K562 (cell line): ENCODE measurements around the gene KRTAP4-5. TPM values are rescaled to one million over a fixed set of nuclear protein-coding genes. Genes with fewer than 3 reads are reported as not detected.
A peak's percentile ranks its signal among the peaks of the same experiment; 100 is the strongest.

Experiments used
- ATAC-seq: fragments of 200-7000 bp; cut with Tn5 transposase; 3 replicates; pipeline ENCODE4 v1.9.1; 2020; ENCODE audit warnings: moderate library complexity
- BruUV-seq: library from RNA; stranded (reverse); fragments of 400-500 nt; replicated peaks from 2 replicates; lab custom pipeline; 2021; lab: Mats Ljungman, UMichigan
- CTCF ChIA-PET: fragments of 300-600 bp; formaldehyde crosslinking; extraction: SDS; loops from one replicate; lab custom pipeline; 2021; ENCODE audit warnings: low intra/inter-chr PET ratio; lab: Yijun Ruan, JAX
- POLR2A ChIA-PET: fragments of 300-600, 350-650 bp; sonication (Branson Sonifier 250); formaldehyde crosslinking; extraction: SDS; loops from one replicate; lab custom pipeline; 2021; ENCODE audit warnings: antibody characterized with exemption, inconsistent platforms; lab: Yijun Ruan, JAX
- DNase-seq, 4 experiments: peaks; one replicate each; pipeline versions ENCODE4 v3.0.0 to v3.0.0-alpha.2; 2011 to 2018; ENCODE audit warnings: low spot score in 3 of 4, mixed read lengths in 3 of 4; ENCODE audit errors: extremely low read depth in 1 of 4
- FAIRE-seq: peaks from 2 replicates; lab custom pipeline; 2011; peaks lifted over from hg19 to GRCh38; lab: Jason Lieb, UNC
- H2AFZ ChIP-seq: 2 replicates; pipeline ENCODE4 v1.6.0; 2011; ENCODE audit warnings: low read depth, low read length, control low read depth, inconsistent platforms
- H3K27ac ChIP-seq: fragments of 200-600 bp; 3 replicates; pipeline ENCODE4 v1.8.0; 2011; ENCODE audit warnings: low read depth, mild to moderate bottlenecking, control low read depth, inconsistent platforms, low read length, moderate library complexity, mixed read lengths; ENCODE audit errors: extremely low read depth
- H3K27me3 ChIP-seq, 2 experiments: fragments of 300-600 bp in 1 of 2; 2 replicates in 1 of 2; 3 replicates in 1 of 2; pipeline versions ENCODE4 v1.6.0 to v1.8.0; 2011; ENCODE audit warnings: inconsistent platforms in 2 of 2, low read length in 2 of 2, mild to moderate bottlenecking in 1 of 2, mixed read lengths in 1 of 2, moderate library complexity in 1 of 2; ENCODE audit not compliant: control insufficient read depth in 2 of 2, insufficient read depth in 2 of 2
- H3K36me3 ChIP-seq: fragments of 300-600 bp; 3 replicates; pipeline ENCODE4 v1.8.0; 2011; ENCODE audit warnings: mild to moderate bottlenecking, low read length, inconsistent platforms; ENCODE audit not compliant: control insufficient read depth, insufficient read depth
- H3K4me1 ChIP-seq, 2 experiments: fragments of 200-600 bp in 1 of 2; replicated peaks in 1 of 2; 2 replicates in 1 of 2; 3 replicates in 1 of 2; pipeline versions ENCODE4 v1.5.1 to v1.8.0; 2011; ENCODE audit warnings: inconsistent platforms in 2 of 2, low read length in 2 of 2, mild to moderate bottlenecking in 1 of 2, mixed read lengths in 1 of 2, moderate library complexity in 1 of 2; ENCODE audit not compliant: control insufficient read depth in 2 of 2, insufficient read depth in 2 of 2
- H3K4me2 ChIP-seq: 2 replicates; pipeline ENCODE4 v1.6.1; 2011; ENCODE audit warnings: low read length, control low read depth, inconsistent platforms, mixed read lengths; ENCODE audit not compliant: insufficient read depth
- H3K4me3 ChIP-seq: fragments of 200-600 bp; sonication (generic), shearing (Covaris generic); 2 replicates; pipeline ENCODE4 v1.5.1; 2016; ENCODE audit warnings: control low read depth, inconsistent platforms
- H3K79me2 ChIP-seq: fragments of 200-600 bp; 3 replicates; pipeline ENCODE4 v1.8.0; 2011; ENCODE audit warnings: low read length, inconsistent platforms; ENCODE audit not compliant: control insufficient read depth, insufficient read depth
- H3K9ac ChIP-seq, 2 experiments: 2 replicates each; pipeline versions ENCODE4 v1.6.0 to v1.6.1; 2011; ENCODE audit warnings: low read depth in 2 of 2, low read length in 2 of 2, control low read depth in 1 of 2, inconsistent platforms in 1 of 2, mild to moderate bottlenecking in 1 of 2, mixed read lengths in 1 of 2; ENCODE audit not compliant: insufficient read depth in 1 of 2
- H3K9me1 ChIP-seq: one replicate; pipeline ENCODE4 v1.6.0; 2011; ENCODE audit warnings: inconsistent platforms, mild to moderate bottlenecking, low read length, moderate library complexity; ENCODE audit not compliant: control insufficient read depth, insufficient read depth
- H3K9me3 ChIP-seq: replicated peaks from 2 replicates; pipeline ENCODE4 v1.5.1; 2011; ENCODE audit warnings: low read depth, low read length, inconsistent platforms; ENCODE audit not compliant: control insufficient read depth, insufficient read depth
- H4K20me1 ChIP-seq: replicated peaks from 2 replicates; pipeline ENCODE4 v1.6.1; 2011; ENCODE audit warnings: low read length, inconsistent platforms, mixed read lengths; ENCODE audit not compliant: control insufficient read depth, insufficient read depth
- DACH1 ChIP-seq: fragments of 450-650 bp; IDR thresholded peaks from 2 replicates; pipeline ENCODE4 v1.6.1; 2018; ENCODE audit not compliant: partially characterized antibody
- GTF2E2 ChIP-seq: fragments of 200-800 bp; sonication (Bioruptor generic); IDR thresholded peaks from 2 replicates; pipeline ENCODE4 v1.6.1; 2016; ENCODE audit warnings: missing genetic modification characterization, missing compliant biosample characterization
- HDAC8 ChIP-seq: fragments of 450-650 bp; IDR thresholded peaks from 2 replicates; pipeline ENCODE4 v1.6.1; 2016; ENCODE audit warnings: mild to moderate bottlenecking, missing genetic modification characterization, moderate library complexity, missing compliant biosample characterization
- KDM1A ChIP-seq, 2 experiments: fragments of 450-650 bp; IDR thresholded peaks; 2 replicates each; pipeline ENCODE4 v1.6.1; 2016; ENCODE audit warnings: mild to moderate bottlenecking in 2 of 2
- NFATC3 ChIP-seq: fragments of 450-650 bp; IDR thresholded peaks from 2 replicates; pipeline ENCODE4 v1.6.1; 2017; ENCODE audit warnings: mild to moderate bottlenecking
- ZC3H8 ChIP-seq: fragments of 450-650 bp; IDR thresholded peaks from 2 replicates; pipeline ENCODE4 v1.6.1; 2017
- ZNF224 ChIP-seq: sonication (generic); formaldehyde crosslinking; IDR thresholded peaks from 2 replicates; pipeline ENCODE4 v1.8.0; 2022; ENCODE audit warnings: mild to moderate bottlenecking, missing genetic modification reagents
- ZNF584 ChIP-seq: fragments of 200-800 bp; sonication (Bioruptor generic); IDR thresholded peaks from 2 replicates; pipeline ENCODE4 v1.6.1; 2016; ENCODE audit warnings: low read depth, mild to moderate bottlenecking, missing genetic modification characterization, missing compliant biosample characterization
- WGBS: fragments of 100-300 bp; shearing (Covaris generic); methylation state at CpG from one replicate; pipeline ENCODE4 v1.1.6; 2016; ENCODE audit warnings: low coverage, mixed read lengths; ENCODE audit not compliant: insufficient coverage; ENCODE audit errors: missing lambda C conversion rate; 5-methylcytosine and 5-hydroxymethylcytosine counted together
- in situ Hi-C: fragments of 300-500 bp; cut with MboI; formaldehyde crosslinking; loops from 4 replicates; pipeline ENCODE4 v1.15.0; 2018; ENCODE audit warnings: inconsistent platforms, mixed read lengths
- intact Hi-C: fragments of 100-400 bp; cut with micrococcal nuclease; formaldehyde crosslinking; loops from 2 replicates; pipeline ENCODE4 v1.14.2; 2022
- polyA plus RNA-seq, 8 experiments: library from polyadenylated mRNA; depleted of rRNA in 4 of 8; stranded (reverse) in 5 of 8; unstranded in 3 of 8; fragments of >200 nt; fragmentation: Nextera tagmentation in 2 of 8; fragmentation: Illumina TruSeq in 1 of 8; extraction: Ambion mirVana in 2 of 8; extraction: Trizol in 1 of 8; gene quantifications; 2 replicates each; pipeline versions ENCODE4 v1.2.1 to v1.2.3, GENCODE V29; 2011 to 2014; ENCODE audit warnings: inconsistent platforms in 1 of 8, missing spikeins in 1 of 8
- total RNA-seq, 7 experiments: library from RNA; depleted of rRNA in 6 of 7; stranded (reverse); fragments of >200 nt in 6 of 7; fragmentation: Illumina TruSeq in 2 of 7; extraction: Trizol in 2 of 7; gene quantifications; 2 replicates each; pipeline versions ENCODE4 v1.2.1 to v1.2.3, GENCODE V29; 2011 to 2021; ENCODE audit warnings: low replicate concordance in 1 of 7
- TF ChIP-seq, protein P1 (sequence below): sonication (generic); formaldehyde crosslinking; IDR thresholded peaks from 2 replicates; pipeline ENCODE4 v1.8.0; 2022; ENCODE audit warnings: mild to moderate bottlenecking, missing genetic modification reagents
- TF ChIP-seq, protein P2 (sequence below): fragments of 450-650 bp; formaldehyde crosslinking; IDR thresholded peaks from 2 replicates; pipeline ENCODE4 v1.4.0; 2020; ENCODE audit warnings: mild to moderate bottlenecking, moderate library complexity
- TF ChIP-seq, protein P3 (sequence below), 2 experiments: fragments of 450-650 bp; IDR thresholded peaks; 2 replicates each; pipeline ENCODE4 v1.6.1; 2016; ENCODE audit warnings: mild to moderate bottlenecking in 2 of 2, borderline replicate concordance in 1 of 2, low read depth in 1 of 2, moderate library complexity in 1 of 2
- TF ChIP-seq, protein P4 (sequence below): fragments of 450-650 bp; IDR thresholded peaks from 2 replicates; pipeline ENCODE4 v1.6.1; 2016; ENCODE audit warnings: missing biosample characterization, missing genetic modification characterization

KRTAP4-5 gene
- total and polyA plus RNA-seq, 9 of the 15 experiments (the other 6 are each of a cell fraction or from before 2014, with no cell fraction given), result not detected

DNA sequence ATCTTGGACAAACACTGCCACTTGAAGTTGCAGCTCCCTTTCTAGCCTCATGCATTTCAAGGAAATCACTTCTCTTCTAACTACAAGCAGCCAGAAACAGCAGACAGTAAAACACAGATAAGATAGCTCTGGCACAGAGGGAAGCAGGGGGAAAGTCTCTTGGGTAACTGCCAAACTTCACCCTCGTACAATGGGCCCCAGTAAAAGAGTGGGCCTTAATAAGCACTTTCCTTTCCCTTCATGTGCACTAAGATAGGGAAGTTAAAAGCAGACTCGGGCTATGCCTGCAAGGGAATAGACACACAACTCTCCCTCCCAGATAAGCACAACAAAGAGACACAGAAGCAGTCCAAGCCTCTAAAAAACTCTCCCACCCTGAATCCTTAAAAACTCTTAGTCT lies 4.2 kb upstream of the KRTAP4-5 start:
- intact Hi-C loops, result no loop called here
- Histone ChIP-seq H3K36me3 (no peaks in the 10 kb centered on the region), H3K79me2 (no peaks in the 10 kb centered on the region), H3K27me3 (no peaks in the 10 kb centered on the region; a peak in 1 of 5 replicates), H3K4me3 (no peak overlapping the region), H3K27ac (no peak overlapping the region), H3K9me1 (no peaks in the 10 kb centered on the region), H3K9ac (no peak overlapping the region), H3K9me3 (no peaks in the 10 kb centered on the region), H3K4me1 (no peaks in the 10 kb centered on the region), H4K20me1 (no peaks in the 10 kb centered on the region), H2AFZ (no peak overlapping the region), H3K4me2 (no peak overlapping the region)
- ChIA-PET CTCF (no interaction called here), POLR2A (no interaction called here)
- no TSS peak for BruUV-seq
- peak in 1 of 4 experiments; percentile 11 for DNase-seq
- peak; percentile 11 for FAIRE-seq
- in situ Hi-C loops, result no loop called here
- no peak for ATAC-seq
- WGBS, result 0% methylated on average over 2 of the region's 2 CpGs
- TF ChIP-seq ZNF584 (CRISPR knock-in tag), result no peak
- no peak for TF ChIP-seq DACH1
- TF ChIP-seq, protein P1, sequence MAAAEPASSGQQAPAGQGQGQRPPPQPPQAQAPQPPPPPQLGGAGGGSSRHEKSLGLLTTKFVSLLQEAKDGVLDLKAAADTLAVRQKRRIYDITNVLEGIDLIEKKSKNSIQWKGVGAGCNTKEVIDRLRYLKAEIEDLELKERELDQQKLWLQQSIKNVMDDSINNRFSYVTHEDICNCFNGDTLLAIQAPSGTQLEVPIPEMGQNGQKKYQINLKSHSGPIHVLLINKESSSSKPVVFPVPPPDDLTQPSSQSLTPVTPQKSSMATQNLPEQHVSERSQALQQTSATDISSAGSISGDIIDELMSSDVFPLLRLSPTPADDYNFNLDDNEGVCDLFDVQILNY (CRISPR knock-in tag), result no peak
- TF ChIP-seq, protein P2, sequence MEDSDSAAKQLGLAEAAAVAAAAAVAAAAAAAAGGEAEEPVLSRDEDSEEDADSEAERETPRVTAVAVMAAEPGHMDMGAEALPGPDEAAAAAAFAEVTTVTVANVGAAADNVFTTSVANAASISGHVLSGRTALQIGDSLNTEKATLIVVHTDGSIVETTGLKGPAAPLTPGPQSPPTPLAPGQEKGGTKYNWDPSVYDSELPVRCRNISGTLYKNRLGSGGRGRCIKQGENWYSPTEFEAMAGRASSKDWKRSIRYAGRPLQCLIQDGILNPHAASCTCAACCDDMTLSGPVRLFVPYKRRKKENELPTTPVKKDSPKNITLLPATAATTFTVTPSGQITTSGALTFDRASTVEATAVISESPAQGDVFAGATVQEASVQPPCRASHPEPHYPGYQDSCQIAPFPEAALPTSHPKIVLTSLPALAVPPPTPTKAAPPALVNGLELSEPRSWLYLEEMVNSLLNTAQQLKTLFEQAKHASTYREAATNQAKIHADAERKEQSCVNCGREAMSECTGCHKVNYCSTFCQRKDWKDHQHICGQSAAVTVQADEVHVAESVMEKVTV (CRISPR knock-in tag), result no peak
- no peak for TF ChIP-seq ZC3H8
- no peak for TF ChIP-seq HDAC8
- TF ChIP-seq ZNF224 (CRISPR knock-in tag), result no peak
- no peak for TF ChIP-seq KDM1A (IDR thresholded peaks at IDR 0.05)
- TF ChIP-seq, protein P3, sequence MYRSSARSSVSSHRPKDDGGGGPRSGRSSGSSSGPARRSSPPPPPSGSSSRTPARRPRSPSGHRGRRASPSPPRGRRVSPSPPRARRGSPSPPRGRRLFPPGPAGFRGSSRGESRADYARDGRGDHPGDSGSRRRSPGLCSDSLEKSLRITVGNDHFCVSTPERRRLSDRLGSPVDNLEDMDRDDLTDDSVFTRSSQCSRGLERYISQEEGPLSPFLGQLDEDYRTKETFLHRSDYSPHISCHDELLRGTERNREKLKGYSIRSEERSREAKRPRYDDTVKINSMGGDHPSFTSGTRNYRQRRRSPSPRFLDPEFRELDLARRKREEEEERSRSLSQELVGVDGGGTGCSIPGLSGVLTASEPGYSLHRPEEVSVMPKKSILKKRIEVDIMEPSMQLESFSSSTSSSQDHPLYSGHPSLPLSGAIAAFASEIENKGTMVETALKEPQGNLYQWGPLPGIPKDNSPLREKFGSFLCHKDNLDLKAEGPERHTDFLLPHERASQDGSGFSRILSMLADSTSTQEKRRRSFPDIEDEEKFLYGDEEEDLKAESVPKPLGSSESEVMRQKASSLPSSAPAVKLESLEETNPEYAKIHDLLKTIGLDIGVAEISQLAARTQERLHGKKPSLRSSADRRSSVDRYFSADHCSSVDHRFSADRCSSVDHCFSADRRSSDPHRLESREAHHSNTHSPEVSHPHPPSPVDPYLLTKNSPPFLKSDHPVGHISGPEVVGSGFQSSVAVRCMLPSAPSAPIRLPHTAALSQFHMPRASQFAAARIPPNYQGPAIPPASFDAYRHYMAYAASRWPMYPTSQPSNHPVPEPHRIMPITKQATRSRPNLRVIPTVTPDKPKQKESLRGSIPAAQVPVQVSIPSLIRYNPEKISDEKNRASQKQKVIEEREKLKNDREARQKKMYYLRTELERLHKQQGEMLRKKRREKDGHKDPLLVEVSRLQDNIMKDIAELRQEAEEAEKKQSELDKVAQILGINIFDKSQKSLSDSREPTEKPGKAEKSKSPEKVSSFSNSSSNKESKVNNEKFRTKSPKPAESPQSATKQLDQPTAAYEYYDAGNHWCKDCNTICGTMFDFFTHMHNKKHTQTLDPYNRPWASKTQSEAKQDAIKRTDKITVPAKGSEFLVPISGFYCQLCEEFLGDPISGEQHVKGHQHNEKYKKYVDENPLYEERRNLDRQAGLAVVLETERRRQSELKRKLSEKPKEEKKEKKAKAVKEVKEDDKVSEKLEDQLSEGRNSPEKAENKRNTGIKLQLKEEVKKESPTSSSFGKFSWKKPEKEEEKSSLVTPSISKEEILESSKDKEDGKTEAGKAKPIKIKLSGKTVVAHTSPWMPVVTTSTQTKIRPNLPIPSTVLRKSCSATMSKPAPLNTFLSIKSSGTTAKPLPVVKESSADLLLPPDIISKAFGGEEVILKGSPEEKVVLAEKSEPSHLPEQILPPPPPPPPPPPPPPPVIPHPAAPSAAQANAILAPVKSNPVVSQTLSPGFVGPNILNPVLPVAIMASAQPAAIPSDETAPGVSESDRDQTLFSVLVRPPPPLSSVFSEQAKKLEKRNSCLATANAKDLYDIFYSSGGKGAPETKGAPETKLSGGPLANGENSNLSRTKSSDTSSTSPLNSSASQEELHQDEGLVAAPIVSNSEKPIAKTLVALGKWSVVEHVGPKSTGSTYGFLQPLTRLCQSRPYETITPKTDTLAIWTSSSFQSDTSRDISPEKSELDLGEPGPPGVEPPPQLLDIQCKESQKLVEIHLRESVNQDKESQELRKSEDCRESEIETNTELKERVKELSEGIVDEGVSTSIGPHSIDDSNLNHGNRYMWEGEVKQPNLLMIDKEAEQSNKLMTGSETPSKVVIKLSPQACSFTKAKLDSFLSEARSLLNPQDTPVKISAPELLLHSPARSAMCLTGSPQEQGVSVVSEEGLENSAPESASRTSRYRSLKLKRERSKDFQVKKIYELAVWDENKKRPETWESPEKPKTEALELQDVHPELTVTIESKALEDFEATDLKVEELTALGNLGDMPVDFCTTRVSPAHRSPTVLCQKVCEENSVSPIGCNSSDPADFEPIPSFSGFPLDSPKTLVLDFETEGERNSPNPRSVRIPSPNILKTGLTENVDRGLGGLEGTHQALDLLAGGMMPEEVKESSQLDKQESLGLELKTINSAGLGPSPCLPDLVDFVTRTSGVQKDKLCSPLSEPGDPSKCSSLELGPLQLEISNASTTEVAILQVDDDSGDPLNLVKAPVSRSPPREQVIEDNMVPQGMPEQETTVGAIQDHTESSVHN (IDR thresholded peaks at IDR 0.05; ENCODE audit: borderline replicate concordance in 1 of 2, low read depth in 1 of 2), result no peak
- TF ChIP-seq GTF2E2 (tag), result no peak
- no peak for TF ChIP-seq NFATC3
- TF ChIP-seq, protein P4, sequence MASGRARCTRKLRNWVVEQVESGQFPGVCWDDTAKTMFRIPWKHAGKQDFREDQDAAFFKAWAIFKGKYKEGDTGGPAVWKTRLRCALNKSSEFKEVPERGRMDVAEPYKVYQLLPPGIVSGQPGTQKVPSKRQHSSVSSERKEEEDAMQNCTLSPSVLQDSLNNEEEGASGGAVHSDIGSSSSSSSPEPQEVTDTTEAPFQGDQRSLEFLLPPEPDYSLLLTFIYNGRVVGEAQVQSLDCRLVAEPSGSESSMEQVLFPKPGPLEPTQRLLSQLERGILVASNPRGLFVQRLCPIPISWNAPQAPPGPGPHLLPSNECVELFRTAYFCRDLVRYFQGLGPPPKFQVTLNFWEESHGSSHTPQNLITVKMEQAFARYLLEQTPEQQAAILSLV (tag), result no peak
